Measurements from ENCODE around the gene GPATCH2L. TPM values are rescaled to one million over a fixed set of nuclear protein-coding genes. Genes with fewer than 3 reads are reported as not detected.

The GPATCH2L gene
- total RNA-seq, 2 donors from 2014 or later, result 23.4 to 61.7 TPM

- H3K27me3 ChIP-seq, result no peaks in the 10 kb centered on the region
- no peak for TF ChIP-seq CTCF (IDR thresholded peaks at IDR 0.05)
- no peak for TF ChIP-seq POLR2A (IDR thresholded peaks at IDR 0.05)
- no peaks in the 10 kb centered on the region for H3K9me3 ChIP-seq
- peaks cover 45% of the 10 kb centered on the region for H3K4me1 ChIP-seq
- peaks cover 0 to 9% of the 10 kb centered on the region in 2 donors for H3K36me3 ChIP-seq (replicated peaks in 1 of 2; ENCODE audit: insufficient read depth in 1 of 2, low read depth in 2 of 2)
- no peak for DNase-seq
- H3K27ac ChIP-seq, result no peak overlapping the region
- ATAC-seq, result no peak
- no peak overlapping the region for H3K4me3 ChIP-seq
- intact Hi-C loops (cut with DNase I), result no loop called here
- whole genome bisulfite sequencing, 2 donors, result 86 to 91% methylated on average over 11 of the region's 11 CpGs
These were observed 2.9 kb downstream of the GPATCH2L start for GRCh38 chr14:76154539-76155126.

GRCh38 chr14:76163668-76164363 is 12.1 kb downstream of the GPATCH2L start:
- DNase-seq, result no peak
- ATAC-seq, result no peak
- intact Hi-C loops (cut with DNase I), result no loop called here
- 77 to 86% methylated on average over 8 of the region's 8 CpGs for WGBS, 2 donors
- Histone ChIP-seq H3K4me1 (no peaks in the 10 kb centered on the region), H3K27ac (no peak overlapping the region), H3K9me3 (no peaks in the 10 kb centered on the region), H3K36me3 (replicated peaks in 1 of 2; ENCODE audit: insufficient read depth in 1 of 2, low read depth in 2 of 2) (peaks cover 10 to 13% of the 10 kb centered on the region in 2 donors), H3K4me3 (no peak overlapping the region), H3K27me3 (no peaks in the 10 kb centered on the region)
- TF ChIP-seq CTCF (IDR thresholded peaks at IDR 0.05), result no peak
- TF ChIP-seq POLR2A (IDR thresholded peaks at IDR 0.05), result no peak

GRCh38 chr14:76168531-76168930 is 16.8 kb downstream of the GPATCH2L start:
- 83 to 95% methylated on average over 3 of the region's 3 CpGs for WGBS, 2 donors
- no peak for ATAC-seq
- Histone ChIP-seq H3K36me3 (replicated peaks in 1 of 2; ENCODE audit: insufficient read depth in 1 of 2, low read depth in 2 of 2) (peaks cover 10 to 17% of the 10 kb centered on the region in 2 donors), H3K4me1 (no peaks in the 10 kb centered on the region), H3K27ac (no peak overlapping the region), H3K4me3 (no peak overlapping the region), H3K27me3 (no peaks in the 10 kb centered on the region), H3K9me3 (no peaks in the 10 kb centered on the region)
- DNase-seq, result no peak
- intact Hi-C loops (cut with DNase I), result no loop called here
- no peak for TF ChIP-seq POLR2A (IDR thresholded peaks at IDR 0.05)
- TF ChIP-seq CTCF (IDR thresholded peaks at IDR 0.05), result no peak

GRCh38 chr14:76169776-76170175 is 18.1 kb downstream of the GPATCH2L start:
- no peaks in the 10 kb centered on the region for H3K27me3 ChIP-seq
- H3K9me3 ChIP-seq, result no peaks in the 10 kb centered on the region
- no peak overlapping the region for H3K4me3 ChIP-seq
- intact Hi-C loops (cut with DNase I), result no loop called here
- TF ChIP-seq CTCF (IDR thresholded peaks at IDR 0.05), result no peak
- no peak for TF ChIP-seq POLR2A (IDR thresholded peaks at IDR 0.05)
- no peak overlapping the region for H3K27ac ChIP-seq
- H3K4me1 ChIP-seq, result no peaks in the 10 kb centered on the region
- WGBS, 2 donors, result 80% methylated on average over 3 of the region's 3 CpGs
- H3K36me3 ChIP-seq (replicated peaks in 1 of 2; ENCODE audit: insufficient read depth in 1 of 2, low read depth in 2 of 2), result peaks cover 10 to 17% of the 10 kb centered on the region in 2 donors
- ATAC-seq, result no peak
- DNase-seq, result no peak

GRCh38 chr14:76174982-76175381 is 23.3 kb downstream of the GPATCH2L start:
- DNase-seq, result no peak
- Histone ChIP-seq H3K4me1 (no peaks in the 10 kb centered on the region), H3K27ac (no peak overlapping the region), H3K36me3 (replicated peaks in 1 of 2; ENCODE audit: insufficient read depth in 1 of 2, low read depth in 2 of 2) (peaks cover 0 to 28% of the 10 kb centered on the region in 2 donors), H3K27me3 (no peaks in the 10 kb centered on the region), H3K4me3 (no peak overlapping the region), H3K9me3 (no peaks in the 10 kb centered on the region)
- WGBS, 2 donors, result 96 to 97% methylated on average over 2 of the region's 2 CpGs
- TF ChIP-seq CTCF (IDR thresholded peaks at IDR 0.05) (no peak), POLR2A (IDR thresholded peaks at IDR 0.05) (no peak)
- ATAC-seq, result no peak
- intact Hi-C loops (cut with DNase I), result no loop called here

Data from body of pancreas (tissue), 4 donors.